GM18867 (cell line): ENCODE measurements around the gene GGT6.

Experiments
- ATAC-seq: cut with Tn5 transposase; IDR thresholded peaks from one replicate; pipeline ENCODE4 v1.9.1; 2021; ENCODE audit warnings: mild to moderate bottlenecking, moderate library complexity; ENCODE audit not compliant: unreplicated experiment

The GGT6 gene

DNA sequence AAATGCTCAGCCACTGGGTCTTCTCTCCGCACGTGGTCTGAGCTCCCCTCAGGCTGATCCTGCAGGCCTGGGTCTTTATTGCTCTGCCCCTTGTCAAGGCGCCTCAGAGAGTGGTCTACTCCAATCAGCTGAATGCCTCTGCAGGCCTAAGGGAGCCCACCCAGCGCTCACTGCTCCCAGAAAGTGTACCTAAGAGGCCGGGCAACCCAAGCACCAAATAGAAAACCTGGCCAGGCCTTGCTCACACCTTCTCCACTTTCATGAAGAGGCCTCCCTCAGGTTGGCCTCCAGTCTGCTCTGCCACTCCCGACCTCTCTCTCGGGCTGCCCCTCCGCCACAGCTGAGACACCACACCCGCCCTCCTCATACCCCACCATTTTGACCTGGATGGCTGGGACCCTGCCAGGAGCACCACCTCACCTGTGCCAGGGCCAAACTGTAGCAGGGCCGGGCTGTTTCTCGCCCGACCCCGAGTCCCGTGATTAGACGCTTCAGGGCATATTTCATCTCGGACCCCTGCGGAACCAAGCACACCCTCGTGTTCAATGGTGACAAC is 5.9 kb downstream of the GGT6 start:
- ATAC-seq = no peak

DNA sequence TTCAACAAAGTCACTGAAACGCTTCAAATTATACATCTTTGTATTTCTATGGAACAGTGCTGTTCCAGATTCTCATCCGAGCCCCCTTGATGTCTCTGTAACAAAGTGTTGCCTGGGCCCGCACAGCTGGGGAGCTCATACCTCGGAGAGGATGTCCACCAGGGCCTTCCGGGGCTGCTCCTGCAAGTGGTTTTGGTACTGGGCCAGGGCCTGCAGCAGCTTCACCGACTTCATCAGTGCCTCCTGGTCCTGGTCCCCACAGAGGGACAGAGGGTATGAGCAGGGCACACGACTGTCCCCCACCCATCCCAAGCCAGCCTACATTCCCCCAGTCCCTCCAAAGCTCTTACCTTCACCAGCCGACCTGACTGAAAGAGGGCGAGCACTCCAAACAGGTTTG is 6.7 kb downstream of the GGT6 start:
- no peak for ATAC-seq

DNA sequence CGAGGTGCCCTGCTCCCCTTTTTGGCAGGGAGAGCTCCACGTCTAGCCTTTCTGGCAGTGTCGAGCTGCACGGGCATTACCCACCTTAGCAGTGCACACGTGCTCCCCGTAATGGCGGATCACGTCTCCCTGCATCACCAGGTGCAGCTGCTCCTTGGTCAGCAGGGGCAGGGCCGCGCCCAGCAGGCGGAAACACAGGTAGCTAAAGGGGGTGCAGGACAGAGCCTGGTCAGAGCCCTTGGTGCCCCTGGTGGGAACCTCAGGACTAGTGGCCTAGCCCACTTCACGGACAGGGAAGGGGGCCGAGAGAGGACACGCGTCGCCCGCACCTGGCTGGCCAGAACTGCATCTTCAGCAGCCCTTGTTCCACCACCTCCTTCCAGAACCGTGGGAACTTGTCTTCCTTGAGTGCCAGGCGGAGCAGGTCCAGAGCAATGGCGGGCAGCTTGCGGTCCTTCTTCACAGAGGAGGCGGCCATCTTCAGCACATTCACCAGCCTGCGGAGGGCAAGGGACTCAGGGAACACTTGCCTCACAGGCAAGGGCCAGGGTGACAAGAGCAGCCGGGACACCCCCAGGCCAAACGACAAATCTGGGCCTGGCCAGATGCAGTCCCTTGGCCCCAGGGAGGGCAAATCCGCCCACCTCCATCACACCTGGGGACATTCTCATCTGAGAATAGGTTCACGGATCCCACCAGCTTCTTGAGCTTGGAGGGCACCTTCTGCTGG is 8.4 kb downstream of the GGT6 start:
- ATAC-seq = no peak

DNA sequence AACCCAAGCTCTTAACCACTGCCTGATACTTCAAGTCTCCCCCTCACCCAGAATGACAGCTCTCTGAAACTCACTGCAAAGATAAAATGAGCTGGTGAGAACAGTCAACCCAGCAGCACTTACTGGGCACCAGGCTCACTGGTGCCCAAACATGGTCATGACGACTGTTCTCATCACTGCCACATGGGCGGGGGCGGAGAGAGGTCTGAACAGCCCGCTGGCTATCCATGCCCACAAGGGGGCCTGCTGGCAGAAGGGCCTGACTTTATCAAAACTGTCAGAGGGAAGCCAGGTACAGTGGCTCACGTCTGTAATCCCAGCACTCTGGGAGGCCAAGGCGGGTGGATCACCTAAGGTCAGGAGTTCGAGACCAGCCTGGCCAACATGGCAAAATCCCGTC is 9.2 kb downstream of the GGT6 start:
- no peak for ATAC-seq

DNA sequence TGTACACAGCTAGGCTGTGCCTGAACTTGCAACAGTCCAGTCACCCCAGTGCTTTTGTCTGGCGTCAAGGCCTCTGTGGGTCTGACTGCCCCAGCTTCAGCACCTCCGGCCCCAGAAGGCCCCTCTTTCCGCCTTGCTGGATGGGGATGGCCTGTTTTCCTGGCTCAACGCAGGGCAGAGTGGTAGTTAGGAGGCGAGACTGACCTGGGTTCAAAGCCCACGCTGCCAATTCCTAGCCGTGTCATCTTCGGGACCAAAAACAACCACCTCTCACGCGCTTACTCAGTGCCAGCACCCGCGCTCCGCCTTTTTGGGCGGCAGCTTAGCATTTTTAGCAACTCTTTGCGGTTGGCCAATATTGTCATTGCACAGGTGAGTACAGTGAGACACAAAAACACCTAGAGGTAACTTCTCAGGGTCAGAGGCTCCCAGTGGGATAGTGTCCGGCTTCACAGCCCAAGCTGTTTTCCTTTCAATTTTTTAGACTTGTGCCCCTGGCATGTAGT is 9.8 kb downstream of the GGT6 start:
- ATAC-seq = no peak

DNA sequence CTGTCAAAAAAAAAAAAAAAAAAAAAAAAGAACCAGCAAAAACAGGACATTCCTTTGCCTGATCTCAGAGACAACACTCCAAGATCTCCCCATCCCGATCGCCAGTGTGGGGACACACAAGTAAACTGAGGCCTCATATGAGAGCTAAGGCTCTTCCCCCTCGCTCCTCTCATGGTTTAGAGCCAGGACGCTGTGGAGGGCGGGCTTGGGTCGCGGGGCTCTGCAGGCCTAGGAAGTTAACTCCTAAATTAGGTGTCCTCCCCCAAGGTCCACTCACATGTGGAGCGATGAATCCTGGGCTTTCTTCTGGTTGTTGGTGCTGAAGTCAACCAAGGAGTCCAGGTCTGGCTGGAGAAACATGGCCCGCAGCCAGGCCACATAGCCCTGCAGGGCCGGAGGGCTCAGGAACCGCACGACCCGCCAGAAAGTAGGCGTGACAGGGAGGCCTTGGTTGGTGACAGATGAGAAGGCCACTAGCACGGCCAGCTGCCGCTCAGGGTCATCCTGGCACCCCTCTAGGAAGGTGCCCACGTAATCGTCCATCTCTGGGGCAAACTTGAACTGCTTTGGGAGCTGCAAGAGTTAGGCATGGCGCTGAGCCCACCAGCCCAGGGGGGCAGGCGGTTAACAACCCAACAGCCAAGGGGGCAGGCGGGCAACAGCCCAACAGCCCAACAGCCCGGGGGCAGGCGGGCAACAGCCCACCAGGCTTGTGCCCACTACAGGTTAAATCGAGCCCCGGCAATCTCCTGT is 10.4 kb downstream of the GGT6 start:
- ATAC-seq = no peak

DNA sequence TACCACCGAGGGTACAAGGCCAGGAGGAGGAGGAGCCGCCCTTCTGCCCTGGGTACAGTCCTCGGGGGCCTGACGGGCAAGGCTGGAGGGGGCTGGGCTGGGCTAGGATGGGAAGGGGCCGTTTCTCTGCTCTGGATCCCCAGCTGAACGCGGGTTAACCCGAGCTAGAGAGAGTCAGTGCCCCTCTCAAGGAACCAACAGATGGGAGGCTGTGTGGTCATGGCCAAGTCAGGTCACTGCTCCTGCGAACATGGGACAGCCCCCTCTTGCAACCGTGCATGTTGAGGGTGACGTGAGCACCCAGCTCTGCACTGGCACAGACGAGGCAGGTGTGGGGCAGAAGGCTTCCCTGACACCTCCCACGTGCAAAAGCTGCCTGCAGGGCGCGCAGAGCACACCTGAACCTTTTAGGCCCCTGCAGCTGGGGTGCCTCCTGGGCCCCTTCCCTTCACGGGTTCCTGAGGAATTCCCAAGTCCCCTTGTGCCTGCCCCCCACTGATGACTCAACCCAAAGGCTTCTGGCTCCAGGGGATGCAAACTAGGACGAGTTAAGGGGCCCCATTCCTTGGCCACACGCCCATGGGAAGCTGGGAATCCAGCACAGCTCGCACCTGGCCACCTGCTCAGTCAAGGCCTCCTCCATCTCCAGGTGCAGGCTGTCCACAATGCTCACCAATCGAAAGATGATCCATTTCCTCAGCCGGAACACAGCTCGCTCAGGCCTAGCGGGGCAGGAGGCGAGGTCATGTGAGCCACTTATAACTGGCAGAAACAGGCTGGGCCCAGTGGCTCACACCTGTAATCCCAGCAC is 11.5 kb downstream of the GGT6 start:
- no peak for ATAC-seq

DNA sequence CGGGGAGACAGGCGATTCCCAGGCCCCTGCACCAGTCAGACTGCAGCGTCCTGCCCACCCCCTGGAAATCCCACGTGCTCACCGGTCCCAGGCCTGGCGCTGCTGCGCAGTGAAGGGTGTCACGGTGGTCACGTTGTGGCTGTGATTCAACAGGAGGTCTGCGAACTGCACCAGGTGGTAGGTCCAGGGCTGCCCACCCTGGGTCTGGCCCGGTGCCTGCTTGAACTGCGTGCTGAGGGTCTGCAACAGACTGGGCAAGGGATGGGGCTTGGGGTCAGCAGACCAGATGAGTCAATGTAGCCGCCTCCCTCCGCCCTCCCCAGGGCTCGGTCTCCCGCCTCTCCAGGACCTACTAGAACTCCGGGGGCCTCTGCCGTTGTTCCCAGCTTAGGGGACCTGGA is 12.3 kb downstream of the GGT6 start:
- no peak for ATAC-seq

DNA sequence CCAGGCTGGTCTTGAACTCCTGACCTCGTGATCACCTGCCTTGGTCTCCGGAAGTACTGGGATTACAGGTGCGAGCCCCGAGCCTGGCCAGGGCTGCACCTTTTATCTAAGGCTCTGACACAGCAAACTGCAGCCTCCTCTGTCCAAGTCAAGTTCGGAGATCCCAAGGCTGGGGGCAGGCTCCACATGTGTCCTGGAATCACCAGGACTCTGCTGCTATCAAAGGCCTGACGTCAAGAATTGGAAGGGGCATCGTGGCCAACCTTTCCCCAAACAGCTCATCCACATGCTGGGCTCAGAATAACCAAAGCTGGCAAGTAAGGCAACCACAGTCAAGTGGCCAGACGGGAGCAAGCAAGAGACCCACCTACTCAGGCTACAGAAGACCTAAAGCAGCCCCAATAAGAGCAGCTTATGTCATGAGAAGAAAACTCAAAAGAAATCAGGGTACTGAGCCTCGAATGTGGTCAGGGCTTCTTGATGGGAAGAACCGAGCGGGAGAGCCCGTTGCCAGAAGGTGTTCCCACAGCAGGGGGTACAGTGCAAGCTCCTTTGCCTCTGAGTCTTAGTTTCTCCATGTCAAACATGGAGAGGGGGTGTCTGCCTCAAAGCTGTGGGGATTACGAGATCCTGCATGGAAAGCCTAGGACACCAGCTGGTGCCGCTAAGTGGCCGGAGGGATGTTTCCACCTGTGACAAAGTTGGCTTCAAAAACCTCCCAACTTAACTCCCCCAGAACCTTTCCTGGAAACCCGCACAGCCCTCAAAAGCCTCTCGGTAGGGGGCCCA is 13.1 kb downstream of the GGT6 start:
- ATAC-seq = no peak

DNA sequence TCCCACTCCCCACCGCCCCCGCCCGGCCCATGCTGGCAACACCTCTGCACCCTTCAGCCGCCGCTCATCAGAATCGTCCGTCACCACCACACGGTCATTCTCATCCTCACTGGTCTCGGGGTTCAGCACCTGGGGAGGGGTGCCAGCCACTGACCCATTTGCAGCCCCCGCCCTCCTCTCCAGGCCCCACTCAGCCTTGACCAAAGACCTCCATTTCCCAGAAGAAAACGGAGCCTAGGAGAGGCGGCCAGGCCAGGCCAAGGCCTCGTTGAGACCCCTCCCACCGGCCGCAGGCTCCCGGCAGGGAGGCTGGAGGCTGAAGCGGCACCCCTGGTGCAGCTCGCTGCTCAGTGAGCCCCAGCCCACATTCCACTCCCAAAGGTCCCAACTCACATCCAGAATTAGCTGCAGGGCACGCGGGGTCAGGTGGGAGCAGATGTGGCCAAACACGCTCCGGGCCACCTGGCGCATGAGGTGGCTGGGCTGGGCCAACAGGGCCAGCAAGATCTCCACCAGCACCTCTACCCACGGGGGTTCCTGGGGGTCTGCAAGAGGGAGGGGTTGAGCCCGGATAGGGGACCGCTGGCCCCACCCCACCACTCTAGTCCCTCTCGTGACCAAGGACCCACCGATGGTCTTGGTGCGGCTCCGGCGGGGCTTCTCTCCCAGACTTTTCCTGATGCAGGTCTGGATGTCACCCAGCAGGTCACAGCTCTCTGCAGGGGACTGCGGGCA is 15.0 kb downstream of the GGT6 start:
- no peak for ATAC-seq

DNA sequence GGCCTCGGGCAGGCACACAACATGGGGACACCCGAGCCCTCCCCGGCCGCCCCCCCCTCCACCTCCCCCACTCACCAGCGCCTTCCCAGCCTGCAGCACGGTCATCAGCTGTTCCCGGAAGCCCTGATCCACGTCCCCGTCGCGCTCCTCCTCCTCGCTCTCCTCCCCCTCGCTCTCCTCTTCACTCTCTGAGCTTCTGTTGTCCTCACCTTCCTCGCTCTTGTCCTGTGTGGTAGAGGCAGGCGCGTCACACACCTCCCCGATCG is 15.5 kb downstream of the GGT6 start:
- no peak for ATAC-seq

DNA sequence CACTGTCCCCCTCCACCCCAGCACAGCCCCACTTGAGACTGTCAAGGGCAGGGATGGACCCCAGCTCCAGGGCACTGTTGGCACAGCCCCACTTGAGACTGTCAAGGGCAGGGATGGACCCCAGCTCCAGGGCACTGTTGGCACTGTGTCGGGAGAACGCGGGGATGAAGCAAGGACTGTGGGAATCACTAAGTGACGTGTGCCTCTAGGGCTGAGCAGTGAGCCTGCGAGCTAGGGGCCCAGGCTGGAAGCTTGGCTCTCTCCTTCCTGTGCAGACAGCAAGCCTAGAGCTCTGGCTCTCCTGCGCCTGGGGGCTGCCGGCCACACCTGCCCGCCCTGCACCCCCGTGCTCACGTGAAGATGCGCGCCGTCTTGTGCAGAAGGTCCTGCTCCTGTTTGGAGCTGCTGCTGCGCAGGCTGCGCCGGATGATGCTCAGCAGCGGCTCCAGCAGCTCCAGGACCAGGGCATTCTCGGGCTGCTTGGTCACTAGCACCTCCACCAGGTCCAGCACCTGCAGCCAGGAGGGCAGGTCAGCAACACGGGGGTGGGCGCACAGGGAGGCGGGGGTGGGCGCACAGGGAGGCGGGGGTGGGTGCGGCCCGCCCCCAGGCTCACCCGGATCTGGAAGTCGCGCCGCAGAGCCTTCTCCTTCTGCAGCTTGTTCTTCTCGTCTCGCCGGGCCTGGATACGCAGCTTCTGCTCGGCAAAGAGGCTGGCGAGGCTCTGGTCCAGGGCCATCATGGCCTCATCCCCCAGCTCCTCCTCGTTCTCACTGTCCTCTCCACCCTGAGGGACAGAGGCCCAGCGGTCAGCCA is 16.0 kb downstream of the GGT6 start:
- ATAC-seq = no peak

DNA sequence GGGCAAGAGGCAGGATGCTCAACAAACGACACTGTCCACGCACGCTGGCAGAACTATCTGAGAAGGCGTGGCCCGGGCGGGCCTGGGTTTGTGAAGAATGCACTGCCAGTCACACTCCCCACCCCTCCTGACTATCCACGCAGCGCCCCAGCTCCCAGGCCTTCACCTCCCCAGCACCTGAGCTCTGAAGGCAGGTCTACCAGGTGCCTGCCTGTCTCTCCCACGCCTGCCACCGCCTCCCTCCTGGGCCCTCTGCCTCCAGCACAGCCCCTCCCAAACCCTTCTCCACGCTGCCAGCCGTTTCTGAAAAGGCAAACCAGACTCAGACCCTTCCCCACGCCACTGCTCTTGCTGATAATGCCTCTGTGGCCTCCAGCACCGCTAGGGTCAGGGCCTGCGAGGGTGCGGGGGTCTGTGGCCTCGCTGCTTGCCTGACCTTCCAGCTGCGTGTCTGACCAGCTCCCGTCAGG is 16.8 kb downstream of the GGT6 start:
- no peak for ATAC-seq

DNA sequence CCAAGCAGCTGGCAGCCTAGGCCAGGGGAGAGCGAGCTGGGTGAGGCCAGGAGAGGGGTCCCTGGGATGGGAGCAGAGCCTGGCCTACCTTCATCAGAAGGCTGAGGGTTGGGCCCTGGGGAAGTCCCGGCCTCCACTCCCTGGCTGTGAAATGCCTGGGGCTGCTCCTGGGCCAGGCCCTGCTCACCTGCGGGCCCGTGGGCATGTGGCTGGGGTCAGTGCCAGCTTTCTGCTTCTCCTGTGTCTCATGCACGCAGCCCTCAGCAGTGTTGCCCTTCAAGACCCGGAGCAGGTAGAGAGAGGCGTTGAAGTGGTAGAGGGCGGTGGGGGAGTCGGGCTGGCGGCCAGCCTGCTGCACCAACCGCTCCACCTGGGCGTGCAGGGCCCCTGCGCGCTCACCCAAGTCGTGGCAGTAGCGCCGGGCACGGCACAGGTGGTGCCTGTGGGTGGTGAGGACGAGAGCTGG is 17.6 kb downstream of the GGT6 start:
- ATAC-seq = no peak

DNA sequence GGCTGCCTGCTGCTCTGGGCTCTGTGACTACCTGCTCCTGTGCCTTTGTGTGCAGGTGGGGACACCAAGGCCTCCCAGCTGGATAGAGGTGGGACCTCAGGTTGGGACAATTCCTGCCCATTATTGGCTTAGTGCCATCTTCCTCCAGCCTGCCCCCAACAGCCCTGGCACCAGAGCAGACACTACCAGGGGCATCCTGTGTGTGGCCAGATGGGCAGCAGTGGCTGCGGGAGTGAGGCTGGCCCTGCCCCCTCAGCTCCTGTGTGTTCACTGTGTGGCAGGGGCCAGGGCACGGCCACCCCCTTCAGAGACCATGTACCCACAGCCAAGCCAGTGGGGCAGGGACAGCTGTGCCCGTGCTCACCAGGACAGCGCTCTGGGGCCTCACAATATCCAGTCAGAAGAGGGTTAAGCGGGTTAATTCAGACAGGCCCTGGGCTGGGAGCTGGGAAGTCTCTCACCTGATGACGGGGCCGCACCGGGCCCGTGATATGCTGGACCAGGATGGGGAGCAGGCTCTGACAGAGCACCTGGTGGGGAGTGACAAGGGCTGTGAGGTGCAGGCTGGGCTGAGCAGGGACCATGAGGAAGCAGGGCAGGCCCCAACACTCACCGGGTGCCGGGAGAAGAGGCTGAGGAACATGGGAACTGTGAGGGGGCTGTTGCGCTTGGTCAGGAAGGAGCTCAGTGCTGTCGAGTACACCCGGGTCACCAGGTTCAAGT is 18.2 kb downstream of the GGT6 start:
- ATAC-seq = no peak

DNA sequence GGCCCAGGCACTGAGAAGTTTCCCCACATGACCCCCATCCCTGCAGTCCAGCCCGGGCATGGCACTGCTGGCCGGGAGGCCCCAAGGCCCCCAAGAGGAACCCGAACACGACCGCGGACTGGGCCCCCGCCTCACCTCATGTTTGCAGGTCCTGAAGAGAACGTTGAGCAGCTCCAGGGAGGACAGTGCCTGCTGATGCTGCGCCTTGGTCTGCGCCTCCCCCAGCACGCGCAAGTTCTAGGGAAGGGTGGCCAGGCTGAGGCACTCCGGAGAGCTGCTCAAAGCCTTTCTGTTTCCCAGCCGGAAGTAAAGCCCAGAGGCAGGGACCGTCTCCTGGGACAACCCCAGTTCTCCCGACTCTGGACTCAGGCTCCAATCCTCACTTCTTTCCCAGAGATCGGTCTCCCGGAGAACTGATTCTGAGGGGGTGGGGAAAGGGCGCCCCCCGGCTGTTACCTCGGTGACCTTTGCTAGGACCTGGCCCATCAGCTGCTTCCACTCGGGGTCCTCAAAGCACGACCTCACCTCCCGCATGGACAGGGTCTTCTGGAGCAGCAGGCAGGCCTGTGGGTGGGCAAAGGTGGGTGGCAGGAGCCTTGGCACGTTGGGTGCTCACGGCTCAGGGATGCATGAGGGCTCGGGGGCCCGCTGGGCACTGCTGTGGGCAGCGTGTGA is 18.9 kb downstream of the GGT6 start:
- ATAC-seq = no peak

DNA sequence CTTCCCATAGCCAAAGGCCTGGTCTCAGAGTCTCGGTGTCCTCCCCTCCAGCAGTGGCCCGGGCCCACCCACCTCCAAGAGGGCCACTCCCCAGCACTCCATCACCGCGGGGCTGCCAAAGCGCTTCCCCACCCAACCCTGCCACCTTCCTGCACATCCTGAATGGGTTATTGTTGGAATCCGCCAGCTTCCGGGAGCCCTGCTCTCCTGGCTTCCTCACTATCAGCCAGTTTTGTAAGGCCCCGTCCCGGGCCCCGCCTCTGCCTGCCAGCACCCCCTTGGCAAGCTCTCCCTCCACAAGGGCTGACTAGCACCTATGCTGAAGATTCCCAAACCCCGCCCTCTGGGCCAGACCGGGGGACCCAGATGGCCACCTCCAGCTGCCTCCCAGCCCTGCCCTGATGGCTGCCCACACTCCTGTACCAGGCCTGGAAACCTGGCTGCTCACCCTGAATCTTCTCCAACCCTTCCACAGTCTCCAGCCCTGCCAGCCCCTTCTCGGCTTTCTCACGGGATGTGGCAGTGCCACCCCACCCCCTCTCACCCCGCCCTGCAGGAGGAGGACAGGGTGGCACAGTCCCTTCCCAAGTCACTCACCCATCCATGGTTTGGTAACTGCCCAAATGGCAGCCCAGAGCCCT is 19.6 kb downstream of the GGT6 start:
- ATAC-seq = no peak
